ENCODE results near the gene DTNBP1.

Gene DTNBP1

GRCh38 chr6:15626878-15627674 is 35.8 kb downstream of the DTNBP1 start:
- no peak for DNase-seq (ENCODE audit: low read depth in 1 of 2, low spot score in 1 of 2)

- DNase-seq (ENCODE audit: low read depth in 1 of 2, low spot score in 1 of 2), result no peak
These were observed 36.7 kb downstream of the DTNBP1 start for GRCh38 chr6:15626160-15626559.

GRCh38 chr6:15623276-15624116 is 39.3 kb downstream of the DTNBP1 start:
- no peak for DNase-seq (ENCODE audit: low read depth in 1 of 2, low spot score in 1 of 2)

- DNase-seq (ENCODE audit: low read depth in 1 of 2, low spot score in 1 of 2), result no peak
These were observed 40.6 kb downstream of the DTNBP1 start for GRCh38 chr6:15622045-15622740.

DNA sequence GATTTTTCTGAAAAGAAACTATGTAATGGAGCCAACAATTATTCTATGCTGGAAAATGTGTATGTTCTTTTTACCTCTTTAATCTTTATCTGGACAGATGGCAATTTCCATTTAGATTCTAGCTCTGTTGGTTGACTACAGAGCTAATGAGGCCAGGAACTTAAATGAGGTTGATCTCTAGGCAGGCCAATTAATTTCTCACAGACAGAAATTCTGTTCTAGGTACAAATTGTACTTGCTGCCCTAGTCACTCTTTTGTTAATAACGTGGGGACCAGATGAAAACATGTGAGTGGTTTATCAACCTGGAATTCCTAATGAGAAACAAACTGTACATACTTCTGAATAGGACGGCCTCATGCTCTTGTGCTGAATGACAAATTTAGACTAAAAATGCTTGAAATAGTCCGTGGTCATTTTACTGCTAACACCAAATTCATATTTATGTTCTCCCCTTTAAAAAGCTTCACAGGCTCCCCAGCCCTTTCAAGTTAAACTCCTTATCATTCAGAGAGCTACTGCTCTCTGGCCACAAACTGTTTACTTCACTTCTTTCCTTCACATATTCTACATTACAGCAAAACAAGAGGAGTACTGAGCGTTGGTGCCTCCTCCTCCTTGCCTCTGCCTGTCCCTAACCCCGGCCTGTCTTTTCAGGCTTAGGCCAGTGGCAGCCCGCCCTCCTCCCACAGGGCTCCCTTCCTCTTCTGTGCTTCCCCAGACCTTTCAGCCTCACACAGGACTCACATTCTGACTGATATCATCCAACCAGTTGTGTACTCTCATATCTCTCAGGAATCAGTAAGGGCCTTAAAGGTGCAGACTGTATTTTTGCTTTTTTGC is 41.4 kb downstream of the DTNBP1 start:
- no peak for DNase-seq (ENCODE audit: low read depth in 1 of 2, low spot score in 1 of 2)

GRCh38 chr6:15620611-15621010 is 42.2 kb downstream of the DTNBP1 start:
- no peak for DNase-seq (ENCODE audit: low read depth in 1 of 2, low spot score in 1 of 2)

DNA sequence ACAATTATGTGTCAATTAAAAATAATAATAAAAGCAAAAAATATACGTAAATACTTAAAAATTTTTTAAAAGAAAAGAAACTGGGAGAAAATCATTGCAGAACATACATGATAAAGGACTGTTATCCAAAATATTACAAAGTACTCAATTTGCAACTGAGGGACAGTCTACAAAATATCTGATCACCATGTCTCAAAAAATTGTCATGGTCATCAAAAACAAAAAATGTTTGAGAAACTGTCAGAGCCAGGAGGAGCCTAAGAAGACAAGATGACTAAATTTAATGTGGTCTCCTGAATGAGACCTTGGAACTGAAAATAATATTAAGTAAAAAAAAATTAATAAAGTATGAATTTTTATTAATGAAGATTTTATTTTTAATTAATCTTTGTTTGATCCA is 43.5 kb downstream of the DTNBP1 start:
- no peak for DNase-seq (ENCODE audit: low read depth in 1 of 2, low spot score in 1 of 2)

DNA sequence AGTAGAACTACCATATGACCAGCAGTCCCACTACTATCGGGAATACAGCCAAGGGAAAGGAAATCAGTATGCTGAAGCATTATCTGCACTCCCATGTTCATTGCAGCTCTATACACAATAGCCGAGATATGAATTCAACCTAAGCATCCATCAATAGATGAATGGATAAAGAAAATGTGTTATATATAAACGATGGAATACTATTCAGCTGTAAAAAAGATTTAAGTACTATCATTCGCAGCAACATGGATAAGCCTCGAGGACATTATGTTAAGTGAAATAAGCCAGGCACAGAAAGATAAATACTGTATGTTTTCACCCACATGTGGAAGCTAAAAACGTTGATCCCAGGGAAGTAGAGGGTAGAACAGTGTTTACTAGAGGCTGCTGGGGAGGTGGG is 44.1 kb downstream of the DTNBP1 start:
- no peak for DNase-seq (ENCODE audit: low read depth in 1 of 2, low spot score in 1 of 2)

DNA sequence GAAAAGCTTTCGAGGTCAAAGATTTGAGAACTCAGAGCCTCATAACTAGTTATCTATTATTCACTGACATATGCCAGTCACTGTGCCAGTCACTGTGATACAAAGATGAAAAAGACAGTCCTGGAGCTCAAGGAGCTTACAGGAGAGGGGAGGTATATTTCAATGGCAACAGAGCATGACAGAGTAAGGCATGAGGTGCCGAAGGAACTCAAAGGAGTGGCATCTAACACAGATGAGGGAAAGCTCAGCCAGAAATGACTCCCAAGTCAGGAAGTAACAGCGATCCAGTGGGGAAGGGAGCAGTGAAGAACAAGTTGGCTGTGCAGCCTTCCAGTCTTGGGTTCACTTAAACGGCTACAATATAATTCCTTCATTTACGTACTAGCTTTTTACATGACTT is 46.6 kb downstream of the DTNBP1 start:
- no peak for DNase-seq (ENCODE audit: low read depth in 1 of 2, low spot score in 1 of 2)

DNA sequence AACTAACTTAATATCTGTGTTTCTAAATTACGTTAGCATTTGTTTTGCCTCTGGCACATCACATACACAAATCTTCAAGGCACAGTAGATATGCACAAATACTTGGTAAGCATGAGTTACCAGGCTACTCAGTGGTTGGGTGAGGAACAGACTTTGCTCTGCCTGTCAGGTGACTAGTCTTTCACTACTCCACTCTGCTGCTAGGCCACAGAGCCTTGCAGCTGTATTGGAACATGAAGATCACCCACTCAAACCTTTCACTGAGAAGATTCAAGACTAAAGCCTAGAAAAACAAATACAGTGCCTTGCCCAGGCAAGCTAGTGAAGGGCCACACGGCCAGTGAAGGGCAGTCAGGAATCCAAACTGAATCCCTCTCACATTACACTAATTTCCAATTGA is 47.0 kb downstream of the DTNBP1 start:
- DNase-seq (ENCODE audit: low read depth in 1 of 2, low spot score in 1 of 2), result no peak

- DNase-seq (ENCODE audit: low read depth in 1 of 2, low spot score in 1 of 2), result no peak
These were observed 48.6 kb downstream of the DTNBP1 start for GRCh38 chr6:15614277-15614676.

- DNase-seq (ENCODE audit: low read depth in 1 of 2, low spot score in 1 of 2), result no peak
These were observed 54.4 kb downstream of the DTNBP1 start for GRCh38 chr6:15608396-15608795.

DNA sequence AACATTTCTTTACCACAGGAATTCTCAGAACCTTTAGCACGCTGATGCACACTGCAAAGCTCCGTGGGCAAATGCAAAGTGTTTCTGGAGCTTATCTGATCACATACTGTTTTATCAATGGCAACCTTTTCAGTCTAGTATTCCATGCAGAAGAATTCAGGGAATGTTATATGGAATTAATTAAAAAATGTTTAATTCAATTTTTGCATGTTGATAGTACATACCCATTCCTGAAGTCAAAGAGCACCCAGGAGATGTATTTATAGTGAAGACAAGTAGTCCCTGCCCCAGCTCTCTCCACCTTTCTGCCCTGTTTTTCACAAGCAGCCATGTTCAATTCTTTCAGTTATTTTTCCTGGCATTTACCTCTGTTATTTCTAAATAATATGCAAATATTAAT is 55.2 kb downstream of the DTNBP1 start:
- no peak for DNase-seq (ENCODE audit: low read depth in 1 of 2, low spot score in 1 of 2)

DNA sequence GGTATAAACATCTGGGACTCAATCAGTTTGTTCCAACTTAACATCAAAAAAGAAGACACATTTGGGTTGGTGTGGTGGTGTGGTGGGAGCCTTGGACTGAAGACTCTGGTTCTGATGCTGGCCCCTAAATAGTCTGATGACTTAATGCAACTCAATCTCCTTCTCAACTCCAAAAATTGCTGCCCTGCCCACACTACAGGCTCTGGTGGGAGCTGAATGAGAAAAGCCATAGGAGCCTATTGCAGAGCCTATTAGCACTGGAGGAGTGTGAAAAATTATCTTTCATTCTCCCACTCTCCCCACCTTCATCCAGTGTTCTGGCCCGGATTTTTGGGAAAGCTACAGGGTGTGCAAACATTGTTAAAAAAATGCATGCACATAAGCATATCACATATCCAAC is 56.5 kb downstream of the DTNBP1 start:
- DNase-seq (ENCODE audit: low read depth in 1 of 2, low spot score in 1 of 2), result no peak

GRCh38 chr6:15604843-15605242 is 58.0 kb downstream of the DTNBP1 start:
- no peak for DNase-seq (ENCODE audit: low read depth in 1 of 2, low spot score in 1 of 2)

GRCh38 chr6:15602154-15602553 is 60.7 kb downstream of the DTNBP1 start:
- no peak for DNase-seq (ENCODE audit: low read depth in 1 of 2, low spot score in 1 of 2)

GRCh38 chr6:15598273-15598798 is 64.5 kb downstream of the DTNBP1 start:
- no peak for DNase-seq (ENCODE audit: low read depth in 1 of 2, low spot score in 1 of 2)

DNA sequence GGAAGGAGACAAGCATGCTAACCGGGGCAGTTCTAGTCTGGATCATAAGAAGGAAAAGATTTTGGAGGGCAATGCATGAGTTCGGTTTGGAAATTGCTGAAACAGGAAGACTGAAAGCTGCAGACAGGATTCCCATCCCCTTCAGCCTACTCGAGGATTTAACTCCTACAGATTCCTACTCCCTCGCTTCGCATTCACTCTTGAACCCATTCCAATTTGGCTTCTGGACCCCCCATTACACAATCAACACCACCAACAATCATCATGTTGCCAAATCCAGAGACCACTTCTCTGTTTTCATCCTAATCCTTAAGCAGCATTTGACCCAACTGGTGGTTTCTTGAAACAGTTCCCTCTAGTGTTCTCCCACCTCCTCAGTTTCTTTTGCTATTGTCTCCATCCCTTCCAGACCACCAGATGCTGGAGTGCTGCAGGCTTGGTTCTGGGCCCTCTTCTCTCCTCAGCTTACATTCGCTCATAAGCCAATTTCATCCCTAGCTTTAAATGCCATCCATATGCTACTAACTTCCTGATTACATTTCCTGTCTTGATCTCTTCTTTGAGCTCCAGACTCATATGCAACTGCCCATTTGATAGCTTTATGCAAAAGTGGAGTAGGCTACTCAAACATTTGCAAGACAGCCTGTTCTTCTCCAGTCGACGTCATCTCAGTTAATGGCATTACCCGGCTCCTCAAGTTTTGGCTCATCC is 66.5 kb downstream of the DTNBP1 start:
- DNase-seq (ENCODE audit: low read depth in 1 of 2, low spot score in 1 of 2), result no peak

DNA sequence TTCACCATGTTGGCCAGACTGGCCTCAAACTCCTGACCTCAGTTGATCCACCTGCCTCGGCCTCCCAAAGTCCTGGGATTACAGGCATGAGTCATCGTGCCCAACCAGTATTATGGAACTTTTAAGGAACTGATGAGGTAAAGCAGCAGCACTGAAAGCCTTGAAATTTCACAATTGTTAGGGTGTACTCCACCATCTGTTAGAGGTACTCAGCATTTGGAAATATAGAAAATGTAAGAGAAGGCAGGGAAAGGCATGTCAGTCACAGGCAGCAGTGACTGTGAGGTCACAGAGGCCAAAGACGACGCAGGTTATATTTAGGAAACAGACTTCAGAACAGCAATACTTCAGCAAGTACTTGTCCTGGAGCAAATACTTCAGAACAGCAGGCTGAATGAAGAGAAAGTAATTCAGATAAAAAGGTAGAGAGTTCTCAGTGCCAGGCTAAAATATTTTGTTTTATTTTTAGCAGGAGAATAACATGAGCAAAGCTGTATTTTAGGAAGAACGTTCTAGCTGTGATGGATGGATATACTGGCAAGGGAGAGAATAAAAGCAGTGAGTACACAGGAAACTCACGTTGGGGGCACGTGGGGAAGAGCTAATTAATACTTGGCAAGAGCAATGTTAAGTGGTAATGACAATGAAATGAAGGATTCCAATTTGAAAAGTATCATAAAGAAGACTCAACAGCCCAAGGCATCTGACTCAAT is 67.2 kb downstream of the DTNBP1 start:
- no peak for DNase-seq (ENCODE audit: low read depth in 1 of 2, low spot score in 1 of 2)

All from activated CD4-positive, alpha-beta T cell treated with anti-CD3 and anti-CD28 coated beads, Interleukin-2, amount 50 U/mL, for 24 hours (primary cell).